Endothelial cell of umbilical vein (primary cell): Measurements from ENCODE around the gene HOXC11. TPM values are rescaled to one million over a fixed set of nuclear protein-coding genes. Genes with fewer than 3 reads are reported as not detected.

Source experiments
- BruUV-seq: library from RNA; stranded (reverse); fragments of 400-500 nt; replicated peaks from 2 replicates; lab custom pipeline; 2021; lab: Mats Ljungman, UMichigan
- CTCF ChIA-PET: fragments of 300-600, 350-600 bp; sonication (Branson Sonifier 250); formaldehyde crosslinking; loops from one replicate; lab custom pipeline; 2021; ENCODE audit warnings: antibody characterized with exemption, inconsistent platforms; lab: Charles Lee
- POLR2A ChIA-PET: fragments of 300-600, 350-600 bp; sonication (Branson Sonifier 250); formaldehyde crosslinking; loops from one replicate; lab custom pipeline; 2021; ENCODE audit warnings: antibody characterized with exemption, inconsistent platforms; lab: Charles Lee
- DNase-seq: peaks from one replicate; pipeline ENCODE4 v3.0.0-alpha.2; 2011; ENCODE audit warnings: low read depth, low spot score
- FAIRE-seq: peaks from 2 replicates; lab custom pipeline; 2011; peaks lifted over from hg19 to GRCh38; lab: Jason Lieb, UNC
- H2AFZ ChIP-seq: 2 replicates; pipeline ENCODE4 v1.6.0; 2012; ENCODE audit warnings: low read depth, low read length, control low read depth, inconsistent platforms
- H3K27ac ChIP-seq: 2 replicates; pipeline ENCODE4 v1.5.1; 2011; ENCODE audit warnings: low read depth, mild to moderate bottlenecking, control low read depth, low read length, moderate library complexity; ENCODE audit not compliant: insufficient read depth
- H3K27me3 ChIP-seq, 2 experiments: 2 replicates each; pipeline versions ENCODE4 v1.6.0 to v1.6.1; 2011; ENCODE audit warnings: low read length in 2 of 2, mixed read lengths in 1 of 2; ENCODE audit not compliant: control insufficient read depth in 2 of 2, insufficient read depth in 2 of 2
- H3K36me3 ChIP-seq, 2 experiments: 2 replicates in 1 of 2; 3 replicates in 1 of 2; pipeline ENCODE4 v1.5.1; 2011; ENCODE audit warnings: low read length in 2 of 2, mild to moderate bottlenecking in 1 of 2, moderate library complexity in 1 of 2; ENCODE audit not compliant: control insufficient read depth in 2 of 2, insufficient read depth in 2 of 2; ENCODE audit errors: extremely low read depth in 1 of 2
- H3K4me1 ChIP-seq: 3 replicates; pipeline ENCODE4 v1.5.1; 2011; ENCODE audit warnings: mild to moderate bottlenecking, low read length; ENCODE audit not compliant: control insufficient read depth, insufficient read depth; ENCODE audit errors: extremely low read depth
- H3K4me2 ChIP-seq: 2 replicates; pipeline ENCODE4 v1.6.1; 2011; ENCODE audit warnings: low read length, control low read depth, mixed read lengths; ENCODE audit not compliant: insufficient read depth
- H3K4me3 ChIP-seq, 3 experiments: fragments of 200-600 bp in 1 of 3; sonication (generic), shearing (Covaris generic) in 1 of 3; replicated peaks in 1 of 3; 2 replicates each; pipeline ENCODE4 v1.5.1; 2011 to 2016; ENCODE audit warnings: control low read depth in 3 of 3, low read length in 3 of 3, mild to moderate bottlenecking in 2 of 3, inconsistent platforms in 1 of 3, low read depth in 1 of 3, moderate library complexity in 1 of 3; ENCODE audit not compliant: insufficient read depth in 1 of 3
- H3K79me2 ChIP-seq: 2 replicates; pipeline ENCODE4 v1.6.0; 2012; ENCODE audit warnings: low read length, inconsistent platforms; ENCODE audit not compliant: control insufficient read depth, insufficient read depth
- H3K9ac ChIP-seq: replicated peaks from 2 replicates; pipeline ENCODE3; 2011; ENCODE audit warnings: low read length, control low read depth; ENCODE audit not compliant: insufficient read depth; ENCODE audit errors: extremely low read depth
- H3K9me1 ChIP-seq: replicated peaks from 3 replicates; pipeline ENCODE4 v1.6.0; 2011; ENCODE audit warnings: mild to moderate bottlenecking, low read length; ENCODE audit not compliant: control insufficient read depth, insufficient read depth; ENCODE audit errors: extremely low read depth
- H3K9me3 ChIP-seq: replicated peaks from 2 replicates; pipeline ENCODE4 v1.5.1; 2012; ENCODE audit warnings: low read length, inconsistent platforms; ENCODE audit not compliant: control insufficient read depth, insufficient read depth
- H4K20me1 ChIP-seq: replicated peaks from 2 replicates; pipeline ENCODE3; 2011; ENCODE audit warnings: mild to moderate bottlenecking, low read length; ENCODE audit not compliant: control insufficient read depth, insufficient read depth; ENCODE audit errors: extremely low read depth
- CTCF ChIP-seq, 2 donors: IDR thresholded peaks; 1 replicate in 1 of 2; 2 replicates in 1 of 2; pipeline ENCODE4 v1.5.1; 2011; ENCODE audit warnings: low read length in 2 of 2, mild to moderate bottlenecking in 2 of 2, moderate library complexity in 2 of 2, control low read depth in 1 of 2, inconsistent platforms in 1 of 2, low read depth in 1 of 2; ENCODE audit not compliant: insufficient read depth in 1 of 2; ENCODE audit errors: extremely low read depth in 1 of 2
- GATA2 ChIP-seq: IDR thresholded peaks from 2 replicates; pipeline ENCODE4 v1.7.0; 2011; ENCODE audit warnings: low read depth, mild to moderate bottlenecking, moderate library complexity, mixed read lengths, low read length; ENCODE audit not compliant: insufficient read length, insufficient read depth
- JUN ChIP-seq: IDR thresholded peaks from 2 replicates; pipeline ENCODE4 v1.6.1; 2011; ENCODE audit warnings: borderline replicate concordance, low read depth; ENCODE audit not compliant: insufficient read length, insufficient read depth
- MYC ChIP-seq: IDR thresholded peaks from one replicate; pipeline ENCODE4 v1.6.1; 2011; ENCODE audit warnings: mild to moderate bottlenecking, low read depth, low read length
- POLR2A ChIP-seq: IDR thresholded peaks from 2 replicates; pipeline ENCODE4 v1.6.1; 2012; ENCODE audit warnings: low read depth, mild to moderate bottlenecking, control low read depth, low read length
- dilution Hi-C: fragments of 300-500 bp; cut with MboI; formaldehyde crosslinking; loops from one replicate; pipeline ENCODE4 v1.15.0; 2019; ENCODE audit warnings: low sequenced_read_pairs; ENCODE audit not compliant: extremely low pct_ligation_motif_present
- intact Hi-C: fragments of 100-400 bp; cut with micrococcal nuclease; formaldehyde crosslinking; loops from one replicate; pipeline ENCODE4 v1.10.0; 2022
- polyA plus RNA-seq, 4 experiments: library from polyadenylated mRNA; depleted of rRNA in 3 of 4; stranded (reverse) in 3 of 4; unstranded in 1 of 4; fragments of >200 nt; gene quantifications; 2 replicates each; pipeline versions ENCODE4 v1.2.1 to v1.2.3, GENCODE V29; 2011 to 2012; ENCODE audit warnings: missing spikeins in 1 of 4
- total RNA-seq: library from RNA; stranded (reverse); gene quantifications from 2 replicates; pipeline ENCODE4 v1.2.3, GENCODE V29; 2021
- TF ChIP-seq, protein P1 (sequence below): IDR thresholded peaks from 2 replicates; pipeline ENCODE4 v1.6.1; 2011; ENCODE audit not compliant: insufficient read depth, insufficient read length

The HOXC11 gene
- total and polyA plus RNA-seq, 2 donors (not counting 3 experiments of a cell fraction or from before 2014, with no cell fraction given): not detected

DNA sequence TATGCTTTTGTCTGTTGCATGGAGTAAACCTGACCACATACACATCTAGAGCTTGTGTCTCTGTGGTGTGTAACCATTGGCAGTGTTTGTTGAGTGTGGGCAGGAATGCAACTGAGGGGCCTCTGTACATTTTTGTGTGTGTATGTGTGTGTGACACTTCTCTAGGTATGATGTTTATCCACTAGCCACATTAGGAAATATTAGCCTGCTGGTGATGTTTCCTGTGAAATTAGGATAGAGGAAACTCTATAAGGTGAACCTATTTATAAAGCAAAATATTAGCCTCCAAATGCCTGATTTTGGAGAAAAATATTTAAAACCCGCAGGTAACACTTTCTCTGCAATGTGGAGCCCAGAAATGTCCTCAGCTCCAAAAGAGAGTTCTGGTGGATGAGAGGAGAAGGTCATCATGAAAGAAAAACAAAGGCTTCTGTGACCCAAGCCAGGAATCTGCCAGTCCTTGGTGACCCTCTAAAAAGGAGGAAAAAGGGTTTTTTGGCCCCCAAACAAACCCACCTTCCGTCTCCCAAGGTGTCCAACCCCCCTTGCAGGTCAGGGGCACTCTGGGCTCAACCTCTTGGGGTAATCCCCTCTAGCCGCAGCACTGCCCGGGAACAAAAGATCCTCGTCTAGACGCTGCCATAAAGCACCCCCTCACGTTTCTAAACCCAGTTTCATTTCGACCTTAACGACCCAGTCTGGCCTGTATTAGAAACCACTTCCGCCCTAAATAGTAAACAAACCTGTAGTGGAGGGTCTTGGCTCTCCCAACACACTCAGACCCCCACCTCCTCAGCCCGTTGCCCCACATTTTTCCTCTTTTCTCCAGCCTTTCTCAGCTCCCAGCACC lies 4.9 kb downstream of the HOXC11 start:
- intact Hi-C loops: no loop called here
- no peak overlapping the region for H3K4me3 ChIP-seq

GRCh38 chr12:53978477-53979356 lies 5.8 kb downstream of the HOXC11 start:
- H2AFZ ChIP-seq: no peak overlapping the region
- H3K9ac ChIP-seq: no peak overlapping the region
- peaks cover 84 to 96% of the 10 kb centered on the region in 2 experiments for H3K27me3 ChIP-seq
- DNase-seq (no peak), FAIRE-seq (no peak)
- BruUV-seq: no TSS peak
- dilution Hi-C loops: no loop called here
- TF ChIP-seq MYC (no peak), CTCF (IDR thresholded peaks at IDR 0.05; ENCODE audit: extremely low read depth in 1 of 2, insufficient read depth in 1 of 2, low read depth in 1 of 2, low read length in 2 of 2) (no peak), POLR2A (no peak)
- TF ChIP-seq, protein P1, sequence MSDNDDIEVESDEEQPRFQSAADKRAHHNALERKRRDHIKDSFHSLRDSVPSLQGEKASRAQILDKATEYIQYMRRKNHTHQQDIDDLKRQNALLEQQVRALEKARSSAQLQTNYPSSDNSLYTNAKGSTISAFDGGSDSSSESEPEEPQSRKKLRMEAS: no peak
- no peaks in the 10 kb centered on the region for H3K36me3 ChIP-seq
- no peak overlapping the region for H3K4me3 ChIP-seq
- H3K27ac ChIP-seq: no peak overlapping the region
- no peaks in the 10 kb centered on the region for H3K9me3 ChIP-seq
- H3K4me1 ChIP-seq: no peaks in the 10 kb centered on the region
- POLR2A ChIA-PET: no interaction called here
- intact Hi-C loops: no loop called here
- no peaks in the 10 kb centered on the region for H4K20me1 ChIP-seq
- H3K9me1 ChIP-seq: no peaks in the 10 kb centered on the region
- H3K4me2 ChIP-seq: no peak overlapping the region
- CTCF ChIA-PET: no interaction called here
- no peaks in the 10 kb centered on the region for H3K79me2 ChIP-seq

More for the DNA sequence above, 4.9 kb downstream of the HOXC11 start:
- Histone ChIP-seq H2AFZ (no peak overlapping the region), H3K9me3 (no peaks in the 10 kb centered on the region), H3K27me3 (peaks cover 84 to 96% of the 10 kb centered on the region in 2 experiments), H4K20me1 (no peaks in the 10 kb centered on the region), H3K27ac (no peak overlapping the region), H3K79me2 (no peaks in the 10 kb centered on the region), H3K4me2 (no peak overlapping the region), H3K4me1 (no peaks in the 10 kb centered on the region), H3K9me1 (no peaks in the 10 kb centered on the region), H3K36me3 (no peaks in the 10 kb centered on the region), H3K9ac (no peak overlapping the region)
- FAIRE-seq (no peak), DNase-seq (no peak)
- no TSS peak for BruUV-seq
- dilution Hi-C loops: no loop called here
- ChIA-PET POLR2A (no interaction called here), CTCF (no interaction called here)
- TF ChIP-seq, protein P1: no peak
- no peak for TF ChIP-seq JUN
- TF ChIP-seq POLR2A: no peak
- no peak for TF ChIP-seq GATA2
- TF ChIP-seq MYC: no peak
